K562 (cell line): Measurements from ENCODE around the gene MDP1. TPM values are rescaled to one million over a fixed set of nuclear protein-coding genes. Genes with fewer than 3 reads are reported as not detected.

Experiments used
- ATAC-seq: fragments of 200-7000 bp; cut with Tn5 transposase; 3 replicates; pipeline ENCODE4 v1.9.1; 2020; ENCODE audit warnings: moderate library complexity
- BruUV-seq: library from RNA; stranded (reverse); fragments of 400-500 nt; replicated peaks from 2 replicates; lab custom pipeline; 2021; lab: Mats Ljungman, UMichigan
- CTCF ChIA-PET: fragments of 300-600 bp; formaldehyde crosslinking; extraction: SDS; loops from one replicate; lab custom pipeline; 2021; ENCODE audit warnings: low intra/inter-chr PET ratio; lab: Yijun Ruan, JAX
- POLR2A ChIA-PET: fragments of 300-600, 350-650 bp; sonication (Branson Sonifier 250); formaldehyde crosslinking; extraction: SDS; loops from one replicate; lab custom pipeline; 2021; ENCODE audit warnings: antibody characterized with exemption, inconsistent platforms; lab: Yijun Ruan, JAX
- DNase-seq, 4 experiments: peaks; one replicate each; pipeline versions ENCODE4 v3.0.0 to v3.0.0-alpha.2; 2011 to 2018; ENCODE audit warnings: low spot score in 3 of 4, mixed read lengths in 3 of 4; ENCODE audit errors: extremely low read depth in 1 of 4
- FAIRE-seq: peaks from 2 replicates; lab custom pipeline; 2011; peaks lifted over from hg19 to GRCh38; lab: Jason Lieb, UNC
- H2AFZ ChIP-seq: 2 replicates; pipeline ENCODE4 v1.6.0; 2011; ENCODE audit warnings: low read depth, low read length, control low read depth, inconsistent platforms
- H3K27ac ChIP-seq: fragments of 200-600 bp; 3 replicates; pipeline ENCODE4 v1.8.0; 2011; ENCODE audit warnings: low read depth, mild to moderate bottlenecking, control low read depth, inconsistent platforms, low read length, moderate library complexity, mixed read lengths; ENCODE audit errors: extremely low read depth
- H3K27me3 ChIP-seq, 2 experiments: fragments of 300-600 bp in 1 of 2; 2 replicates in 1 of 2; 3 replicates in 1 of 2; pipeline versions ENCODE4 v1.6.0 to v1.8.0; 2011; ENCODE audit warnings: inconsistent platforms in 2 of 2, low read length in 2 of 2, mild to moderate bottlenecking in 1 of 2, mixed read lengths in 1 of 2, moderate library complexity in 1 of 2; ENCODE audit not compliant: control insufficient read depth in 2 of 2, insufficient read depth in 2 of 2
- H3K36me3 ChIP-seq: fragments of 300-600 bp; 3 replicates; pipeline ENCODE4 v1.8.0; 2011; ENCODE audit warnings: mild to moderate bottlenecking, low read length, inconsistent platforms; ENCODE audit not compliant: control insufficient read depth, insufficient read depth
- H3K4me1 ChIP-seq, 2 experiments: fragments of 200-600 bp in 1 of 2; replicated peaks in 1 of 2; 2 replicates in 1 of 2; 3 replicates in 1 of 2; pipeline versions ENCODE4 v1.5.1 to v1.8.0; 2011; ENCODE audit warnings: inconsistent platforms in 2 of 2, low read length in 2 of 2, mild to moderate bottlenecking in 1 of 2, mixed read lengths in 1 of 2, moderate library complexity in 1 of 2; ENCODE audit not compliant: control insufficient read depth in 2 of 2, insufficient read depth in 2 of 2
- H3K4me2 ChIP-seq: 2 replicates; pipeline ENCODE4 v1.6.1; 2011; ENCODE audit warnings: low read length, control low read depth, inconsistent platforms, mixed read lengths; ENCODE audit not compliant: insufficient read depth
- H3K4me3 ChIP-seq: fragments of 200-600 bp; sonication (generic), shearing (Covaris generic); 2 replicates; pipeline ENCODE4 v1.5.1; 2016; ENCODE audit warnings: control low read depth, inconsistent platforms
- H3K79me2 ChIP-seq: fragments of 200-600 bp; 3 replicates; pipeline ENCODE4 v1.8.0; 2011; ENCODE audit warnings: low read length, inconsistent platforms; ENCODE audit not compliant: control insufficient read depth, insufficient read depth
- H3K9ac ChIP-seq, 2 experiments: 2 replicates each; pipeline versions ENCODE4 v1.6.0 to v1.6.1; 2011; ENCODE audit warnings: low read depth in 2 of 2, low read length in 2 of 2, control low read depth in 1 of 2, inconsistent platforms in 1 of 2, mild to moderate bottlenecking in 1 of 2, mixed read lengths in 1 of 2; ENCODE audit not compliant: insufficient read depth in 1 of 2
- H3K9me1 ChIP-seq: one replicate; pipeline ENCODE4 v1.6.0; 2011; ENCODE audit warnings: inconsistent platforms, mild to moderate bottlenecking, low read length, moderate library complexity; ENCODE audit not compliant: control insufficient read depth, insufficient read depth
- H3K9me3 ChIP-seq: replicated peaks from 2 replicates; pipeline ENCODE4 v1.5.1; 2011; ENCODE audit warnings: low read depth, low read length, inconsistent platforms; ENCODE audit not compliant: control insufficient read depth, insufficient read depth
- H4K20me1 ChIP-seq: replicated peaks from 2 replicates; pipeline ENCODE4 v1.6.1; 2011; ENCODE audit warnings: low read length, inconsistent platforms, mixed read lengths; ENCODE audit not compliant: control insufficient read depth, insufficient read depth
- FOSL1 ChIP-seq: fragments of 200-800 bp; sonication (Bioruptor generic); conservative IDR thresholded peaks from 2 replicates; pipeline ENCODE4 v1.6.1; 2016; ENCODE audit warnings: missing genetic modification characterization, missing compliant biosample characterization
- GTF2E2 ChIP-seq: fragments of 200-800 bp; sonication (Bioruptor generic); IDR thresholded peaks from 2 replicates; pipeline ENCODE4 v1.6.1; 2016; ENCODE audit warnings: missing genetic modification characterization, missing compliant biosample characterization
- HDAC1 ChIP-seq, 2 experiments: fragments of 450-650 bp; IDR thresholded peaks; 2 replicates each; pipeline ENCODE4 v1.6.1; 2016 to 2017; ENCODE audit warnings: inconsistent platforms in 1 of 2, mild to moderate bottlenecking in 1 of 2, moderate library complexity in 1 of 2
- HNRNPLL ChIP-seq: fragments of 200-400 bp; formaldehyde crosslinking; IDR thresholded peaks from 2 replicates; pipeline ENCODE4 v1.6.1; 2017; ENCODE audit warnings: low read length, low read depth, mild to moderate bottlenecking; ENCODE audit not compliant: poor library complexity, severe bottlenecking
- NCOA6 ChIP-seq: fragments of 450-650 bp; IDR thresholded peaks from 2 replicates; pipeline ENCODE4 v1.6.1; 2017; ENCODE audit warnings: mild to moderate bottlenecking
- NFIC ChIP-seq: fragments of 450-650 bp; IDR thresholded peaks from 2 replicates; pipeline ENCODE4 v1.6.1; 2017; ENCODE audit warnings: mild to moderate bottlenecking, inconsistent platforms
- POLR2H ChIP-seq: IDR thresholded peaks from 2 replicates; pipeline ENCODE4 v1.6.1; 2016; ENCODE audit warnings: missing genetic modification characterization, low read depth, mild to moderate bottlenecking, control low read depth, missing compliant biosample characterization, moderate library complexity
- SPI1 ChIP-seq: IDR thresholded peaks from 2 replicates; pipeline ENCODE4 v1.6.1; 2011; ENCODE audit warnings: low read depth, low read length, control low read depth, borderline replicate concordance
- ZNF282 ChIP-seq: sonication (generic); formaldehyde crosslinking; IDR thresholded peaks from 2 replicates; pipeline ENCODE4 v1.8.1; 2023; ENCODE audit warnings: missing genetic modification reagents
- ZNF644 ChIP-seq: fragments of 200-800 bp; sonication (Bioruptor generic); IDR thresholded peaks from 2 replicates; pipeline ENCODE4 v1.6.1; 2016; ENCODE audit warnings: low read depth, missing genetic modification characterization, missing compliant biosample characterization
- WGBS: fragments of 100-300 bp; shearing (Covaris generic); methylation state at CpG from one replicate; pipeline ENCODE4 v1.1.6; 2016; ENCODE audit warnings: low coverage, mixed read lengths; ENCODE audit not compliant: insufficient coverage; ENCODE audit errors: missing lambda C conversion rate; 5-methylcytosine and 5-hydroxymethylcytosine counted together
- in situ Hi-C: fragments of 300-500 bp; cut with MboI; formaldehyde crosslinking; loops from 4 replicates; pipeline ENCODE4 v1.15.0; 2018; ENCODE audit warnings: inconsistent platforms, mixed read lengths
- intact Hi-C: fragments of 100-400 bp; cut with micrococcal nuclease; formaldehyde crosslinking; loops from 2 replicates; pipeline ENCODE4 v1.14.2; 2022
- polyA plus RNA-seq, 8 experiments: library from polyadenylated mRNA; depleted of rRNA in 4 of 8; stranded (reverse) in 5 of 8; unstranded in 3 of 8; fragments of >200 nt; fragmentation: Nextera tagmentation in 2 of 8; fragmentation: Illumina TruSeq in 1 of 8; extraction: Ambion mirVana in 2 of 8; extraction: Trizol in 1 of 8; gene quantifications; 2 replicates each; pipeline versions ENCODE4 v1.2.1 to v1.2.3, GENCODE V29; 2011 to 2014; ENCODE audit warnings: inconsistent platforms in 1 of 8, missing spikeins in 1 of 8
- total RNA-seq, 7 experiments: library from RNA; depleted of rRNA in 6 of 7; stranded (reverse); fragments of >200 nt in 6 of 7; fragmentation: Illumina TruSeq in 2 of 7; extraction: Trizol in 2 of 7; gene quantifications; 2 replicates each; pipeline versions ENCODE4 v1.2.1 to v1.2.3, GENCODE V29; 2011 to 2021; ENCODE audit warnings: low replicate concordance in 1 of 7

The MDP1 gene
- total and polyA plus RNA-seq, 9 of the 15 experiments (the other 6 are each of a cell fraction or from before 2014, with no cell fraction given), result 2.7 to 29.6 (median 11.0) TPM

GRCh38 chr14:24196071-24197055 is 19.5 kb downstream of the MDP1 start:
- Histone ChIP-seq H3K79me2 (peaks cover 51% of the 10 kb centered on the region), H3K4me3 (peak overlapping the region; percentile 67), H3K27me3 (no peaks in the 10 kb centered on the region), H3K9me1 (no peaks in the 10 kb centered on the region), H3K9ac (peak overlapping the region; percentile 96 to 99), H3K9me3 (0 out of 2 replicates have a peak, but pooled peaks cover 1% of the 10 kb centered on the region), H4K20me1 (no peaks in the 10 kb centered on the region), H3K4me1 (peaks cover 6 to 13% of the 10 kb centered on the region in 2 experiments; a peak in 3 of 5 replicates), H2AFZ (peak overlapping the region; percentile 98), H3K36me3 (peaks cover 26% of the 10 kb centered on the region; the same call in 2 of the 3 replicates), H3K27ac (peak overlapping the region; percentile 97), H3K4me2 (peak overlapping the region; percentile 86)
- ChIA-PET CTCF (no interaction called here), POLR2A (interaction anchor here (0.9 to 3.2 kb wide), 7 partner anchors 8 to 875 kb away, joined by 3 to 21 read pairs (median 5); partner anchors contain the start of genes CHMP4A, IRF9 and MDP1)
- TSS peak; percentile 83 for BruUV-seq
- DNase-seq (peak in 2 of 4 experiments; percentile 27 to 50), FAIRE-seq (peak; percentile 78), ATAC-seq (peak; percentile 66)
- in situ Hi-C loops (no loop called here), intact Hi-C loops (no loop called here)
- TF ChIP-seq HDAC1 (IDR thresholded peaks at IDR 0.05) (0 out of 4 replicates have a peak, but pooled peaks of 1 of the 2 experiments have one; percentile 22), ZNF644 (tag) (no peak), FOSL1 (tag) (no peak), ZNF282 (CRISPR knock-in tag) (no peak), GTF2E2 (tag) (no peak), POLR2H (tag) (no peak), NFIC (peak; percentile 44), HNRNPLL (peak; percentile 9), NCOA6 (peak; percentile 74; the same call in 1 of the 2 replicates), SPI1 (peak; percentile 69; the same call in 1 of the 2 replicates)
- 2% methylated on average over 32 of the region's 33 CpGs for WGBS
